GM18505 (cell line): Measurements from ENCODE around the gene IGSF3.
"Not testable (repeated sequence)": the region's sequence is repeated elsewhere in the genome, so short reads cannot be mapped to it uniquely, and the experiment has no call there.

Experiments
- ATAC-seq: cut with Tn5 transposase; IDR thresholded peaks from one replicate; pipeline ENCODE4 v1.9.1; 2021; ENCODE audit not compliant: unreplicated experiment
- POLR2A ChIP-seq: IDR thresholded peaks from 4 replicates; pipeline ENCODE4 v1.6.1; 2011; ENCODE audit warnings: borderline replicate concordance; ENCODE audit not compliant: insufficient read depth, insufficient read length; ENCODE audit errors: extremely low read depth

Gene IGSF3

DNA sequence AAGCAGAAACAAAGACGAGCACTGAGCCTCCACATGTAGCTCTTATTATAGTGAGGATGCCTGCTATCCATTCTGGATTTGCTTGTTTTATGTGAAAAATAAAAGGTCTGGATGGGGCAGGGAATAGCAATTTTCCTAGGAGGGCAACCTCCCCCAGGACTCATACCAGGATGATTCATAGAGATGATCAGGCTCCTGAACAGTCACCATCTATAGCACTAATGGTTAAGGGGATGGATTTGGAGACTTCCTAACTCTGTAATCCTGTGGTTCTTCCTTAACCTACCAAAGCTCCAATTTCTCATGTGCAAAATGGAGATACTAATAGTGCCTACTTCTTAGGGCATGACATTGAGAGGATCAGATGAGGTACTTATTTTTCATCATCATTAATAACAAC, 62.2 kb downstream of the IGSF3 start:
- no peak for ATAC-seq
- TF ChIP-seq POLR2A, result no peak

DNA sequence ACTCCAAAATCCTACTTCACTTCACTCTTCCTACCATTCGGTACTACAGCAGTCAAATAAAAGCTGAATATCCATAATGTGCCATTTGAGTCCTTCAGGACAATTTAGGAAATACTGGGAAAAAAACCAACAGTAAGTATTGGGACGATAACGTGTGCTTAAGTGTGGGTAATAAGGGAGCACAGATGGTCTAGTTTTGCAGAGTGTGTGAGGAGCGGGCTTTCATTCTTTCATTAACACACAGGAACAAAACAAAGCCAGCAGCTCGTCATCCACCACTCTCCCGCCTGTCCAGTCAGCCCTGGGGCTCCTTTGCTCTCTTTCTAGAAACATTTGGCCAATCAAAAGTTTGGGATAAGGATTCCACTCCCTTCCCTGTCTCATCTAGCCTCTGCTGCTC, 63.1 kb downstream of the IGSF3 start:
- not testable (repeated sequence) for ATAC-seq

DNA sequence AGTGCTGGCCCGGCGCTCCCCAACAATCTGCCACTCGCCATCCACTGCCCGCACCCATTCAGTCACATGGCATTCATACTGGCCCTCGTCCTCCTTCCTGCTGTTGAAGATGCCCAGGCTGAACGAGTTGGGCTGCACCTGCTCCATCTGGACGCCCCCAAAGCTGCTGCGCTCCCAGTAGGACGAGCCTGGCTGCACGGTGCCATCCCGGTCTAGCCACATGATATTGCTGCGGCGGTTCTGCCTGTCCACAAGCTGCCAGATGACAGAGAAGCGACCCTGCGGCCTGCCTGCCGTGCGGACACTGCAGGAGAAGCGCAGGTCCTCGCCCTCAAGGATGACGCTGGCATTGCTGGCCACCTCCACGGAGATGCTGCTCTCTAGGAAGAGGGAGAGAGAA, 63.9 kb downstream of the IGSF3 start:
- ATAC-seq, result not testable (repeated sequence)

DNA sequence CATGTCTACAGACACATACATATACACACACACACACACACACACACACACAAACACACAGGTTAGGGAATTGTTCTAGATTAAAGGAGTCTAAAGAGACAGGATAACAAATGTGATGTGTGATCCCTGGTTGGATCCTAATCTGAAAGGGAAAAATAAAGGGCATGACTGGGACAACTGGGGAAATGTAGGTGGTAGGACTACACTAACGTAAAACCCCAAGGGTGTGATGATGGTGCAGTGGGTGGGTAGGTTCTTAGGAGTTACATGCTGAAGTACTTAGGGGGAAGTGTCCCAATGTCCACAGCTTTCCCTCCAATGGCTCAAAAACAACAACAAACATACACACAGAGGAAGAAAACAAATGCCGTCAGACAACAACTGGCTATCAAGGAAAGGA, 68.2 kb downstream of the IGSF3 start:
- ATAC-seq, result not testable (repeated sequence)

DNA sequence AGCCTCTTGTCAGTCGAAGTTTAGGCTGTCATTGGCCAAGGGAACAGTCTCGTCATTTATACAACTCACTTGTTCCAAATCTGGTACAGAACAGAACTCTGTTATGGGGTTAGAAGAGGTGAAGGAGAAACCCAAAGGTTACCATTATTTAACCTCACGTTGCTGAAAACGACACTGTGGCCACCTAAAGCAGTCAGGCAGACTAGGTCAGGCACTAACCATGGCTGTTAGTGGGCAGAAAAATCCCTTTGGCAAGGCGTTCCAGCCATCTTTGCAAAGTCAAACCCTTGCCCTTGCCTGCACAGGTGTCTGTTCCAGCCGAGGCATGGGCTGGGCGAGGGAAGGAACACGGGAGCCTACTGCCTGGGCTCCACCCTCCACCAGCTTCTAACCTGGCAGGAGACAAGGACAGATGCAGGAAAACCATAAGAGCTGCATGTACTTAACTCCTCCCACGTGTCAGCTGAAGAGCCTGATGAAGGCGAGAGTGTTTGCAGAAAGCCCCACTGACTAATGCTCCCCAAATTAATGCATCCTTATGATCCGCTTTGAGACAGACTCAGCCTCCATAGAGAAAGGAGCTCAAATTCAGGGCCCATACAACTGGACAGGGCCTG, 69.0 kb downstream of the IGSF3 start:
- ATAC-seq, result not testable (repeated sequence)

DNA sequence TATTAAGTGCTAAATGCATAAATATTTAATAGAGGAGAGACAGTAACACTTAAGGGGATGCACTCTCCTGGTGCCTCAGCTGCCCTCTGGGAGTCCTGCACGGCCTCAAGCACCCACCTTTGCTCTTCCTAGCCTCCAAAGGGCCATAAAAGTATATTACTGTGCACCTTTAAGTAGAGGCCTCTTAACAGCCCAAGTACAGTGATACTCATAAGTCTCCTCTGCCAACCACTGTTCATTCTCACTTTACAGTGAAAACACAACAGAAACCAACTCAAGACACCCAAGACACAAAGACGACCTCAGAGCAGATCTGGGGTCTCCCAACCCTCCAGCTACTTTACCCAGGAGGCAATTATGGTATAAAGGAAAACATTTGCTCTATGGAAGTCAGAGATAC, 70.1 kb downstream of the IGSF3 start:
- ATAC-seq, result peak; percentile 67

DNA sequence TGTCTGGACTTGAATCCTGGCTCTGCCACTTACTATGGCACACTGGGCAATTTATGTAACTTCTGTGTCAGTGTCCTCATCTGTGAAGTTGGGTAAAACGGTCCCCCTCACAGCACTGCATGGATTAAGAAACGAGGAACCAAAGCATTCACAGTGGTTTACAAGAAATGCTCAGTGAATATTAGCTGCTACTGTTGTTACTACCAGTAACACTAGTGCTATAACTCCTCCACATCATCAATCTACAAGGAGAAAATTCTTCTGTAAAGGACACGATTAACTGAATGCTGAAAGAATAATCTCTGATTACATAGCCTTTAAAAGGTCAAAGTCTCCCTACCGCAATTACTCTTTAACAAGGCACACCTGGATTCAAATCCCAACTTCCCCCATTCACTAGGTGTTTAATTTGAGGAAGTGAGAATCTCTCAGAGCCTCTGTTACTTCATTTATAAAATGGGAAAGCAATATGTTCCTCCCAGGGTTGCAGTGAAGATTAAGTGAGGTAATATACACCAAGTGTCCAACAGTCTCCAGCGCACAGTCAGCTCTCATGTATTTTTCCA, 70.7 kb downstream of the IGSF3 start:
- ATAC-seq, result not testable (repeated sequence)

DNA sequence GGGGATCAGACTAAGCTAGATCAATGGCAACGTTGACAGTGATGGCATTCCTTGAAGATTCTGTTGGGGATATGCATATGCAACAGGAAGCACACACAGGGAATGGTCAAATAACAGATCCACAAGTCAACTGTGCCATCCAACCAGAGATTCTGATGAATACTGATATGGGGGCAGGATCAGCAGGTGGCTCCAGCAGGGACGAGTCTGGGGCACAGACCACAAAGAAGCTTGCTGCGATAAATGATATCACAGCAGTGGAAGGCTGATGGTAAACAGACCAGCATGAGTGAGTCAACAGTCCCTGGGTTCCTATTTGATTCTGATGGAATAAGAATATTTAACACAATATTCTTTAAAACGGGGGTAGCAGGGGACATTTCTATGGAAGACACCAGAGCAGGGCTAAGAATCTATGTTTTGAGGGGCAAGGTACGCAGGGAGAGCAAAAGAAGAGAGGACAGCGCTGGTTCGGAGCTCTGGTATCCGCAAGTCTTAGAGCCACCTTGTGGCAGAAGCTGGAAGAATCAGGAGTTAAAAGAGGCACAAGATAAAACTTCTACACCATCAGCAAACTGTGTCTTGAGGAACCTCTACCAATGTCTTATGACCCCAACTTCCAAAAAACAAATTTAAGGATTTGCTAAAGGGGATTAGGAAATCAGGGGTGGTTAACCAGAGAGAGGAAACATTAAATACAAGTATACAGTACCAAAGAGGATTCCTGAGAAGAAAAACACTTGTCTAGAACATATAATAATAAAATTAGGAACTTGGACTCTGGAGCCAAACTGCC, 71.4 kb downstream of the IGSF3 start:
- ATAC-seq, result not testable (repeated sequence)

DNA sequence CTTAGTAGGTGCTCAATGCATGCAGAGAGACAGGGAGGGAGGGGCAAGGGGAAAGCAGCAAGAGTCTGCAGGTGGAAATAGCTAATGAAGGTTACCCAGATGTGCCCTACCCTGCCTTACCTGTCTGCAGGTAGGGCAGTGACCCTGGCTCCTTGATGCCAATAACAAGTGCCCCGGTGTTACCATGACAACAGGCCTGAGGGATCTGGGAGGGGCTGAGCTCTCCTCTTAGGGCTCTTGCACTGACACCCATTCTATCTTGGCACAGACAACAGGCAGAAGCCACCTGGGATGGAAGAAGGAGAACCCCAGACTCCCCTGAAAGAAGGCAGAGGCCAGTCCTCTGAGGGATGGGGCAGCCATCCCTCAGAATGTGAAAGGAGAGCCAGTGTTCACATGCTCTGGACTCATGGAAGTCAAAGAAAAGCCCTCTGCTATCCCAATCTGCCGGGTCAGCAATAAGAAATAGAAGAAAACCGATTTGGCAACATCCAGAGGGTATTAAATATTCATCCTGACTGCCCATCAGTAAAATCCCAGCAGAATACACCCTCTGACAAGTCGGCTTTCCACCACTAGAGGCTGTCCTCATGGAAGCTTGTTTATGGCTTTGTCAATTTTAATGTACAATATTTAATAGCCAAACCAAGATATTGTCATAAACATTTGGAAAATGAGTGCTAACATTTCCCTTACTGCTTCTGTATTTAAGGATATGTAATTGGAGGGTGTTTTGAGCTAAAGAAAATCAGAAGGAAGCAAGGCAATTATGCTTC, 72.3 kb downstream of the IGSF3 start:
- ATAC-seq, result not testable (repeated sequence)

DNA sequence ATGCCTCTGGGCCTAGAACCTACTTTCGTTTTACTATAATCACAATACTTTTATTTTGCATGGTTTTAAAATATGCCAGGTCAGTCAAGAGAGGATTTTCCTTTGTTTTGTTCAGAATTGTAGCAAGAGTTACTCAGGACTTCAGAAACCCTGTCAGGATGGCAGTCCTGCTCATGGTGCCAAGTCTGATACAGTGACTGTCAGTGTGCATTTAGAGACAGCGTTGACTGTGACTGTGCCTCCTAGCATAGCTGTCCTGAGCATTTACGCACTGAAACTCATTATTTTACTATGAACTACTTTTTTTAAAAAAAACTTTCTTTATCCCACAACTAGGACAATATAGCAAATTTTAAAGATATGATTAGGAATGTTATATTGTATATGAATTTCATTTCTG, 73.6 kb downstream of the IGSF3 start:
- ATAC-seq, result not testable (repeated sequence)

DNA sequence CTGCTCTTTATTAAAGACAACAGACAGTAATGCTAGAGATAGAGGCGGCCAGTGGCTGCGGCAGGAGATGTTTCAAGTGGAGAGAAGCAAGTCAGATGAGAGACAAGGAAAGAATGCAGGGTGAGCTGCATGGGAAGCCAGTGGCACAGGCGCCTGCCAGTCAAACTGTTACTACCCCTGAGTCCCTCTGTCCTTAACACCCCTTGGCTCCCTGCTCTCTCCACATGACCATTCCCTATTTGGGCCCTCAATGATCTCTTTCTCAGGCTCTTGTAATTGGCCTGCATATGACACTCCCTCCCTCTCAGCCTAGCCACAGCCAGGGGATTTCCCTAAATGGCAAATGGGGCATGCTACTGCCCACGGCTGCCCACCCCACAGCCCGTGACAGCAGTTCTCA, 74.1 kb downstream of the IGSF3 start:
- not testable (repeated sequence) for ATAC-seq

DNA sequence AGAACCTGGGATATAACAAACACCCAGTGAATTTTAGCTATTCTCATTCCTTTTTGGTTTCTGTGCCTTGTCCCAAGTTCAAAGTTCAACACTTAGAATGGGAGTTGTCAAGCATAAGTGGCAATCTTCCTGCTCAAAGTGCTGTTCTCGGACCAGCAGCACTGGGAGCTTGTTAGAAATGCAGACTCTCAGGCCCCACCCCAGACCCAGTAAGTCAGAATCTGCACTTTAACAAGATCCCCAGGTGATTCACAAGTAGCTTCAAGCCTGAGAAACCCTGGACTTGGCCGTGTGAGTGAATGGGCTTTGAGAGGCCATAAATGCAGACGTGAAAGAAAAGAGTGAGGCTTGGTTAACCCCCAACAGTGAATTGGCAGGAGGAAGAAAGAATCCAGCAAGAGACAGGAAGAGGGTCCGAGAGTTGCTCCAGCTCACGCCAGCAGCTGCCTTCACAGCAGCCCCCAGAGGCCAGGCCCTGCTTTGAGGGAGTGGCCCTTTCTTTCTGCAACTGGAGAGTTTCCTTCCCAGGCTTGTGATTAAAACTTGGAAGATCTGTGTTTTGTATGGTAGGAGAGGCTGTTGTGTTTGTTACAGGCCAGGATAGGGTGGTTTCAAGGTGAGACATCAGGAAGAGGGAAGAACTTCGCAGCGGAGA, 75.5 kb downstream of the IGSF3 start:
- not testable (repeated sequence) for ATAC-seq

DNA sequence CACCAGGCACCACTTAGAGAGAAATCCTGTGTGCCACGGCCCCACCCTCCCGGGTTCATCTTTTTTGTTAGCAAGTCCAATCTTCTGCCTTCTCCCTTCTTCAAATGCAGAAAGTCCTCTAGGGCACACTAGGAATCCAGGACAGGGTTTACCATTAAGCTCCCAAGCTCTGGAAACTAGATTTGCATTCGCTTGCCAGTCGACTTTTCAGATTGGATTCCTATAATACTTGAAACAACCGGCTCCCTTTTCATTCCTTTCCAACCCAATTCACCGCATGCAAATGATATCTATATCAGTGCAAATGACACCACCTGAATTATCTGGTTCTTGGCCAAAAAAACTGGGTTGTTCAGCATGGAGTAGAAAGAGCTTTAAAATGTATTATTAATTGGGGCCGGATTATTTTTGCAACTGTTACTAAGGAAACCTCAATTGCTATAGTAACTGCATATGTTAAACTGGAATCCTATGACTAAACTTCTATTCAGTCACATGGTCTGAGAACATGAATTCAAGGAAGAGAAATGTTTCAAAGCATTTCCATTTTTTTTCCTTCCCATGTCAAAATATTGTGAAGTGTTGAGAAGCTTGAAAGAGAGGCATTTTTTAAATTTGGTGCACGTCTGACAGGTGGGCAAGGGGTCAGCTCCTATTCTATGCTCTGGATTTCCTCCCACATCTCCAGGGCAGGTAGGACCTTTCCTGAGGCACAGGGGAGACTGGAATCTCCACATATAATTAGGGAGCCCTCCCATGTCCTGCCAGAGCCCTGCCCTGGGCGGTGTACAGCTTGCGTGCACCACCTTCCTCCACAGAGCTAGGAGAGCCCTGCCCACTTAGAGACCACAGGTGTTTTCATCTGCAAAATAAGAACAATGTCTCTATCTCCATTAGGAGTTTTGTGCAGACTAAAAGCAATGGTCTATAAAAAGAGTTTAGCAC, 76.3 kb downstream of the IGSF3 start:
- not testable (repeated sequence) for ATAC-seq

DNA sequence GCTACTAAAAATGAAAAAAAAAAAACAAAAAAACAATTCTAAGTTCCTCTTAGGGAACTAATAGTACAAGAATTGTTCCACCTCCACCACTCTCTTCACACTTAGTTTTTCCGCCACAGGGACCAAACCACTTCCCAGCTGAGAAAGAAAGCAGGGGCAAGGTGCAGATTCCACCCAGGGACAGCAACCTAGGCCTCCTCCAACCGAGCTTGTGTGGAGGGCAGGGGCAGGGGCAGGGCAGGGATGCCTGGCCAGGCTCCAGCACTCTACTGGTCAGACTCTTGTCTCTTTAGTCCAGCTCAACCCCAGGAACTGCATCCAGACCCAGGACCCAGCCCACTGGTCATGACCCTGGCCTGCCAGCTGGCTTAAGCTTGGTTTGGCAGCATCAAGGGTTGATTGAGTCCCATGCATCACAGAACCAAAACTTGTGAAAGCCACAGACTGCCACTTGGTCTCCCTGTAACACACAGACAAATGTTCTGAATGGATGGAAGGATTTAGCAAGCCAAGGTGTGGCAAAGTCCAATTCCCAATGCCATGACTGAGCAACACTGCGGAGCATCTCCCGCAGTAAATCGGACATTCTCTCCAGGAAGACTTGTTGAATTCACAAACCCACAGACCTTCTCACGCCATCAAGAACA, 77.1 kb downstream of the IGSF3 start:
- ATAC-seq, result not testable (repeated sequence)

DNA sequence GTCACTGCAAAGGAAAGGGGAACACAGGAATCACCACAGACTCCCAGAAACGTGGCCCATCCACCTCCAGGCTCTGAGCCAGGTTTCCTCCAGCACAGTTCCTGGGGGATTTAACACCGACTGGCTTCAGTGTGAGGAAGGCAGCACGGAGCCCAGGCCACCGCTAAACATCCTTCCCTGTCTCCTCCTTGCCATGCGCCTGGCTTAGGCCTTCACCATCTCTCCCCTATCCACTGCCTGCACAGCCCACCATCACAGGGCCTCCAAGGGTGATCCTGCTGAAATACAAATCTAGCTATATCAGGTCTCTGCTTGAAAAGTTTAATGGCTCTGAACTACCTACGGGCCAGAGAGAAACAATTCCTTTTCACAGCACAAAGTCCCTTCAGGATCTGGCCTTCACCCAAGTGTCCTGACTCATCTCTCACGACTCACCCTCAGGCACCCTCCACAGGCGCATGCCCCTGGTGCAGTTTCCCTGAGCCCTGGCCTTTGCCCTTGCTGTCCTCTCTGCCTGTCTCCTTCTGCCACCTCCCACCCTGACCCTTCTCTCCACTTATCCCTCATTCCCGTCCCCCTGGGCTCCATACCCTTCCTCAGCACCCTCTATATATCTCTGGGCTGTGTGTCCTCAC, 78.3 kb downstream of the IGSF3 start:
- ATAC-seq, result not testable (repeated sequence)
